ENCODE measurements around the gene SRSF12.
"Not testable (repeated sequence)": the region's sequence is repeated elsewhere in the genome, so short reads cannot be mapped to it uniquely, and the experiment has no call there.

SRSF12 gene

DNA sequence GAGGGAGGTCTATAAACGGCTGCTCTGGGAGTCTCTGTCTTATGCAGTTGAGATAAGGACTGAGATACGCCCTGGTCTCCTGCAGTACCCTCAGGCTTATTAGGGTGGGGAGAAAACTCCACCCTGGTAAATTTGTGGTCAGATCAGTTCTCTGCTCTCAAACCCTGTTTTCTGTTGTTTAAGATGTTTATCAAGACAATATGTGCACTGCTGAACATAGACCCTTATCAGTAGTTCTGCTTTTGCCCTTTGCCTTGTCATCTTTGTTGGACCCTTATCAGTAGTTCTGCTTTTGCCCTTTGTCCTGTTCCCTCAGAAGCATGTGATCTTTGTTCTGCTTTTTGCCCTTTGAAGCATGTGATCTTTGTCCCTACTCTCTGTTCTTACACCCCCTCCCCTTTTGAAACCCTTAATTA is 10.4 kb upstream of the SRSF12 start:
- not testable (repeated sequence) for DNase-seq (ENCODE audit: low spot score)

- peak; percentile 68 for DNase-seq (ENCODE audit: low spot score)
Measured at GRCh38 chr6:89122625-89123024, 4.8 kb upstream of the SRSF12 start.

DNA sequence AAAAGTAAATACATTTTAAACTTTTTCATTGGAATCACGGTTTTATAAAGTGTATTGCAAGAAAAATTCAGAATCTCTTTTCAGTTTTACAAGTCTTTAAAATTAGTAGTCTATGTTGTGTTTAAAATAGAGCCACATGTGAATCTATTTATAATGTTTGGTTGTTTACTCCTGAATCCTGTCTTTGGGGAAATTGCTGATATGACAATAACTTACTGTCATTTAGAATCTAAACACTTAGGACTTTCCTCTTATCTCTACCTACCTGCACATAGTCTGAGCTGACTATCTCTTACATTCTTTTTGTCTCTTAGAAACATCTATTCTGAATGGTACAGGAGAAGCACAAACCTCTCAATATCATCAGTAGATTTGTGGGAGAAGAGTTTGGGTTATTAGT is 4.1 kb upstream of the SRSF12 start:
- no peak for DNase-seq (ENCODE audit: low spot score)

- DNase-seq (ENCODE audit: low spot score) = no peak
Measured at GRCh38 chr6:89120371-89120770, 2.5 kb upstream of the SRSF12 start.

GRCh38 chr6:89118931-89119330 is 1.1 kb upstream of the SRSF12 start:
- DNase-seq (ENCODE audit: low spot score) = no peak

GRCh38 chr6:89116702-89117101 is 1.2 kb downstream of the SRSF12 start:
- DNase-seq (ENCODE audit: low spot score) = no peak

- DNase-seq (ENCODE audit: low spot score) = no peak
Measured at GRCh38 chr6:89111933-89112332, 5.9 kb downstream of the SRSF12 start.

DNA sequence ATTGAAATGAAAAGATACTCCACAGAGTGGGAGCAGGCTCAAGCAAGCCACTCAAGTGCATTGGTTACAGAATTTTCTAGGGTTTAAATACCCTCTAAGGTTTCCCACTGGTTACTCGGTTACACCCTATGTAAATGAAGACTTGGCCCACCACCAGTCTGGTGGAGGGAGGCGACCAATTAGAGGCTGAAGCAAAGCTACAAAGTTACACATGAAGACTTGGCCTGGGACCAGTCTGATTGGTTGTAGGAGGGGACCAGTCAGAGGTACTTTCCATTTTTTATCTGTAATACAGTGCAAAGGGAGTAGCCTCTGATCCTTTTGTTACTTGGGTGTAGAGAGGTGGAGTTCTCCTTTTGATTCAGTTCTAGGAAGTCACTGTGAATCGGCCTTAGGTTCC is 7.6 kb downstream of the SRSF12 start:
- no peak for DNase-seq (ENCODE audit: low spot score)

DNA sequence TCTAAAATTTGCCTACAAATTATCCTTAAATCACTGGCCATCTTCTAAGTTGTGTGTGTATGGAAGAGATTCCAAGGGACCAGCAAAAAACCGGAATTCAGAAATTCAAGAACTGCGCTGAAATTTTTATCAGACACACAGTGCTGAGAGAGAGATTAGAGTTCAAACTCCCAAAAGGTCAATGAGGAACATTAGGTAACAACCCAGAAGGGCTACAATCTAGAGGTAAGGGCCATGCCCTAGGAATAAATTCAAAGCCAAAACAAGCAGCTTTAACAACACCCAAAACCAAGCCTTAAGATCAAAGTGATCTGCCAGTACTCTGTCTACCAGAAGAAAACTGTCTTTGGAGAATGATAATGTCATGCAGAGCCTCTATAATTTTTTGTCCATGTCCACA is 17.8 kb downstream of the SRSF12 start:
- DNase-seq (ENCODE audit: low spot score) = no peak

- no peak for DNase-seq (ENCODE audit: low spot score)
Measured at GRCh38 chr6:89098461-89098860, 19.4 kb downstream of the SRSF12 start.

DNA sequence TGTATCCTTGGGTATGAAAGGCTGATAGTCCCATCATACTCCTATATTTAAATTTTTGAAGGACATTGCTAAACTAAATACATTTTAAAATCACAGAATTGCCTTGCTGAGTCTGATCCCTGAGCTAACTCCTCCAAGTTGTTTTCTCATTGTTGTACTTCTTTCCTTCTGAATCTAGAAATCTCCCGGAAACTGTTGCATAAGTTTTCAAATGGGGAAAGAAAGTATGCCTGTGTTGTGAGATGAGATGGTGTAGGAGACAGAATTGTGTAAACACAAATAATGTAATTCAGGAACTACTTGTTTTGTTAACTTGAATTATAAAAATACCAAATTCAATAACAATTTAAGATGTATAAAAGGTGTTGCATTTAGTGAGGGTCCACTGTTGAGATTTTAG is 30.0 kb downstream of the SRSF12 start:
- no peak for DNase-seq (ENCODE audit: low spot score)

- DNase-seq (ENCODE audit: low spot score) = no peak
Measured at GRCh38 chr6:89085409-89086205, 32.3 kb downstream of the SRSF12 start.

- no peak for DNase-seq (ENCODE audit: low spot score)
Measured at GRCh38 chr6:89084954-89085353, 32.9 kb downstream of the SRSF12 start.

DNA sequence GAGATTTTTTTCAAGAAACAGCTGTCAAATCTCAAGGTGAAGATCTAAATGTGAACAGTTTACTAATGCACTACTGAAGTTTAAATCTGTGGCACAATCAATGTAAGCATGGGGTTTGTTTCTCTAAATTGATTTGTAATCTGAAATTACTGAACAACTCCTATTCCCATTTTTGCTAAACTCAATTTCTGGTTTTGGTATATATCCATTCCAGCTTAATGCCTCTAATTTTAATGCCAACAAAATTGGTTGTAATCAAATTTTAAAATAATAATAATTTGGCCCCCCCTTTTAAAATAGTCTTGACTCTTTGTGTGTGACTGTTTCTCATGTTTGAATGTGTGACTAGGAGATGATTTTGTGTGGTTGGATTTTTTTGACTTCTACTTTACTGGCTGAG is 33.3 kb downstream of the SRSF12 start:
- no peak for DNase-seq (ENCODE audit: low spot score)

GRCh38 chr6:89082486-89082891 is 35.4 kb downstream of the SRSF12 start:
- peak; percentile 50 for DNase-seq (ENCODE audit: low spot score)

- DNase-seq (ENCODE audit: low spot score) = peak; percentile 96
Measured at GRCh38 chr6:89081423-89082322, 36.2 kb downstream of the SRSF12 start.

- no peak for DNase-seq (ENCODE audit: low spot score)
Measured at GRCh38 chr6:89081129-89081422, 36.8 kb downstream of the SRSF12 start.

GRCh38 chr6:89080281-89081128 is 37.4 kb downstream of the SRSF12 start, which contains the start of gene PNRC1:
Gene PNRC1 (plus strand): TSS chr6:89080751. CDS start chr6:89080895, 144 bp downstream.
- peak; percentile 99 for DNase-seq (ENCODE audit: low spot score)

DNA sequence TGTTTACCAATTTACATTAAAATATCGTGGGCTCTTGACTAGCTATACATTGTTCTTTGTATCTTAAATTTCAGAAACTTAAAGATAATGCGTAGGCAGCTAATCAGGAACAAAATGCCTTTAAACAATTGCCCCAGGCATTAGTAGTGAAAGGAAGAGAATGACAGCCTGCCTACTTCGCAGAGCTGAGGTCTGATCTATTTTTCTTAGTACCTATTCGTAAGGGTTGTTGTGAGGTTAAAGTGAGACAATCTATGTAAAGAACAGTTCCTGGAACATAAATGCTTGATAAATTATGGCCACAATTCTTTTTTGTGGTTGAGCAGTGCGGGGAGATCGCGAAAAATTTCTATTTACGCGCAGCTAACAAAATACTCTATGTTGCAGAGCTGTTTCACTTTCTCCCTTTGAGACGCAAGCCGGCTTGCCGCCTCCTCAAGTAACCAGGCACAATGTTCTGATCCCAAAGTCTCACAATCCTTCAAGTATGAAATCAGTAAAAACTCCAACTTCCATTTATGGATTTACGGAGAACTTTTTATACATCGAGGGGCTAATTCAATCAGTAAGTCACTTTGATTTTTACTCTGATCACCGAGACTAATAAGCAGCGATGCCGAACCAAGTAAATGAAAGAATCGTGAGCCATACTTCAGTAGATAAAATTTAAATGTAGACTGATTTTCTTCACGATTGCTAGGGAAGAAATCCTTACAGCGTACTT is 38.2 kb downstream of the SRSF12 start:
- peak; percentile 90 for DNase-seq (ENCODE audit: low spot score)

GRCh38 chr6:89073840-89074239 is 44.0 kb downstream of the SRSF12 start:
- no peak for DNase-seq (ENCODE audit: low spot score)

GRCh38 chr6:89073014-89073620 is 44.8 kb downstream of the SRSF12 start:
- DNase-seq (ENCODE audit: low spot score) = peak; percentile 74
